ENCODE results near the gene PTPRN2. TPM values are rescaled to one million over a fixed set of nuclear protein-coding genes. Genes with fewer than 3 reads are reported as not detected.
"Not testable (repeated sequence)": the region's sequence is repeated elsewhere in the genome, so short reads cannot be mapped to it uniquely, and the experiment has no call there.

PTPRN2 gene
- total RNA-seq, 1 experiment from 2014 or later, result not detected

- intact Hi-C loops (cut with micrococcal nuclease; ENCODE audit: unreplicated experiment), result no loop called here
- Histone ChIP-seq H3K9me2 (ENCODE audit: insufficient read depth) (no peaks in the 10 kb centered on the region), H3K27me3 (ENCODE audit: insufficient read depth, low read depth) (peaks cover 100% of the 10 kb centered on the region), H3K4me2 (no peak overlapping the region), H3K4me1 (replicated peaks; ENCODE audit: insufficient read depth) (no peaks in the 10 kb centered on the region), H4K20me1 (ENCODE audit: insufficient read depth) (no peaks in the 10 kb centered on the region), H3K27ac (no peak overlapping the region), H3K36me3 (ENCODE audit: low read depth) (no peaks in the 10 kb centered on the region), H3K9me3 (ENCODE audit: insufficient read depth, low read depth) (no peaks in the 10 kb centered on the region), H3K79me2 (ENCODE audit: low read depth) (no peaks in the 10 kb centered on the region), H2AFZ (no peak overlapping the region), H3K4me3 (no peak overlapping the region), H3F3A (ENCODE audit: insufficient read depth, low read depth) (no peaks in the 10 kb centered on the region)
- BruUV-seq (replicated peaks), result no TSS peak
- ChIA-PET CTCF (no interaction called here), POLR2A (ENCODE audit: unreplicated experiment) (no interaction called here)
- no peak for DNase-seq
- TF ChIP-seq EZH2 (IDR thresholded peaks at IDR 0.05; ENCODE audit: low read depth) (no peak), CTCF (conservative IDR thresholded peaks at IDR 0.05) (no peak)
Measured at GRCh38 chr7:157594306-157594705, 993.3 kb downstream of the PTPRN2 start.

DNA sequence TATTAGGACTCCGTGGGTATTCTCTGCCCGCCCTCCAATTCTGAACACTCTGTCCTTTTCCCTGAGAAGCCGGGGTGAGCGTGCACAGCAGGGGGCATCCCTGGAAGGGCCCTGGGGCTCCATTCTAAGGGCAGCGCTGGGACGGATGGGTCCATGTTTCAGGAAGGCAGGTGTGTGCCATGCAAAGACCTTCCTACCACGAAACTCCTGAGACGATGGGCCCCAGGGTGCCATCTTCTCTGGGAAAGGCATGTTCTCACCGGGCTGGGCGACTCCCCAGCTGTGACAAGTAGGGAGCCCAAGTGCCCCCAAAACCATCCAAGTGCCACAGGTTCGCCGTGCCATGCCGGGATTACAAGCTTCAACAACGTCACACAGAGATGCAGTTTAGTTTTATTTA, 994.1 kb downstream of the PTPRN2 start:
- Histone ChIP-seq H3K9me2 (ENCODE audit: insufficient read depth) (no peaks in the 10 kb centered on the region), H3K9me3 (ENCODE audit: insufficient read depth, low read depth) (no peaks in the 10 kb centered on the region), H3K4me1 (replicated peaks; ENCODE audit: insufficient read depth) (no peaks in the 10 kb centered on the region), H3K4me3 (no peak overlapping the region), H2AFZ (no peak overlapping the region), H3K79me2 (ENCODE audit: low read depth) (no peaks in the 10 kb centered on the region), H3K36me3 (ENCODE audit: low read depth) (no peaks in the 10 kb centered on the region), H3F3A (ENCODE audit: insufficient read depth, low read depth) (no peaks in the 10 kb centered on the region), H3K27ac (no peak overlapping the region), H3K4me2 (no peak overlapping the region), H4K20me1 (ENCODE audit: insufficient read depth) (no peaks in the 10 kb centered on the region), H3K27me3 (ENCODE audit: insufficient read depth, low read depth) (peaks cover 100% of the 10 kb centered on the region)
- POLR2A ChIA-PET (ENCODE audit: unreplicated experiment), result no interaction called here
- no peak for DNase-seq
- no TSS peak for BruUV-seq (replicated peaks)
- TF ChIP-seq CTCF (conservative IDR thresholded peaks at IDR 0.05) (no peak), EZH2 (IDR thresholded peaks at IDR 0.05; ENCODE audit: low read depth) (no peak)
- CTCF ChIA-PET, result no interaction called here
- intact Hi-C loops (cut with micrococcal nuclease; ENCODE audit: unreplicated experiment), result no loop called here

GRCh38 chr7:157592636-157593320, 994.8 kb downstream of the PTPRN2 start:
- BruUV-seq (replicated peaks); POLR2A ChIA-PET (ENCODE audit: unreplicated experiment); H3K4me2 ChIP-seq; H3K9me2 ChIP-seq (ENCODE audit: insufficient read depth); H3K4me1 ChIP-seq (replicated peaks; ENCODE audit: insufficient read depth); DNase-seq; CTCF ChIA-PET; H3K36me3 ChIP-seq (ENCODE audit: low read depth); intact Hi-C loops (cut with micrococcal nuclease; ENCODE audit: unreplicated experiment); H4K20me1 ChIP-seq (ENCODE audit: insufficient read depth); H3K27ac ChIP-seq; H3K79me2 ChIP-seq (ENCODE audit: low read depth); H3F3A ChIP-seq (ENCODE audit: insufficient read depth, low read depth); H3K4me3 ChIP-seq; H2AFZ ChIP-seq; H3K9me3 ChIP-seq (ENCODE audit: insufficient read depth, low read depth): not testable (repeated sequence)
- peaks cover 100% of the 10 kb centered on the region for H3K27me3 ChIP-seq (ENCODE audit: insufficient read depth, low read depth)

DNA sequence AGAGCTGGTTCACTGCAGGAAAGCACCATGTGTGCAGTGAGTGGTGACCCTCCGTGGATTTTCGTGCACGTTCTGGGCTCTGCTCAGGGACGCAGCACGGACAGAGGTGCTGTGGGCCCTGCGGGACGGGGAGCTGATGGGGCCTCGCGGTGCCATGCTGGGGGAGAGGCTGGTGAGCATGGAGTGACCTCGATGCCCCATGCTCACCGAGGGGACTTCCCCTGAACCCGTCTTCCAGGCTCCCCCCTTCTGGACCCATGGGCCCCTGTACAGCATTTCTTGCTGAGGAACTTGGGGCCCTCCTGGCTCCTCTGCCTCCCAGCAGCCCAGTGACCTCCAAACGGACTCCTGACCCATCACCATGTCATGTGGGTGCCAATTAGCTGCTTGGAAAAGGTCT, 997.1 kb downstream of the PTPRN2 start:
- Histone ChIP-seq H3K4me1 (replicated peaks; ENCODE audit: insufficient read depth) (no peaks in the 10 kb centered on the region), H4K20me1 (ENCODE audit: insufficient read depth) (peaks cover 3% of the 10 kb centered on the region; the same call in 1 of the 2 replicates), H3K4me3 (no peak overlapping the region), H3K4me2 (no peak overlapping the region), H2AFZ (no peak overlapping the region), H3F3A (ENCODE audit: insufficient read depth, low read depth) (no peaks in the 10 kb centered on the region), H3K9me2 (ENCODE audit: insufficient read depth) (no peaks in the 10 kb centered on the region), H3K36me3 (ENCODE audit: low read depth) (no peaks in the 10 kb centered on the region), H3K27ac (no peak overlapping the region), H3K79me2 (ENCODE audit: low read depth) (no peaks in the 10 kb centered on the region), H3K9me3 (ENCODE audit: insufficient read depth, low read depth) (no peaks in the 10 kb centered on the region), H3K27me3 (ENCODE audit: insufficient read depth, low read depth) (peaks cover 100% of the 10 kb centered on the region)
- CTCF ChIA-PET, result no interaction called here
- POLR2A ChIA-PET (ENCODE audit: unreplicated experiment), result no interaction called here
- no TSS peak for BruUV-seq (replicated peaks)
- no peak for TF ChIP-seq CTCF (conservative IDR thresholded peaks at IDR 0.05)
- TF ChIP-seq EZH2 (IDR thresholded peaks at IDR 0.05; ENCODE audit: low read depth), result no peak
- DNase-seq, result no peak
- intact Hi-C loops (cut with micrococcal nuclease; ENCODE audit: unreplicated experiment), result no loop called here

Data from PC-9 (cell line).